Erythroblast (primary cell): Measurements from ENCODE around the gene PJVK.

Experiments
- GATA1 ChIP-seq: IDR thresholded peaks from 2 replicates; pipeline ENCODE4 v1.6.1; 2011; ENCODE audit warnings: low read depth, mild to moderate bottlenecking, control low read depth, low read length, moderate library complexity
- POLR2A ChIP-seq: IDR thresholded peaks from 2 replicates; pipeline ENCODE4 v1.6.1; 2011; ENCODE audit warnings: mild to moderate bottlenecking, low read length

DNA sequence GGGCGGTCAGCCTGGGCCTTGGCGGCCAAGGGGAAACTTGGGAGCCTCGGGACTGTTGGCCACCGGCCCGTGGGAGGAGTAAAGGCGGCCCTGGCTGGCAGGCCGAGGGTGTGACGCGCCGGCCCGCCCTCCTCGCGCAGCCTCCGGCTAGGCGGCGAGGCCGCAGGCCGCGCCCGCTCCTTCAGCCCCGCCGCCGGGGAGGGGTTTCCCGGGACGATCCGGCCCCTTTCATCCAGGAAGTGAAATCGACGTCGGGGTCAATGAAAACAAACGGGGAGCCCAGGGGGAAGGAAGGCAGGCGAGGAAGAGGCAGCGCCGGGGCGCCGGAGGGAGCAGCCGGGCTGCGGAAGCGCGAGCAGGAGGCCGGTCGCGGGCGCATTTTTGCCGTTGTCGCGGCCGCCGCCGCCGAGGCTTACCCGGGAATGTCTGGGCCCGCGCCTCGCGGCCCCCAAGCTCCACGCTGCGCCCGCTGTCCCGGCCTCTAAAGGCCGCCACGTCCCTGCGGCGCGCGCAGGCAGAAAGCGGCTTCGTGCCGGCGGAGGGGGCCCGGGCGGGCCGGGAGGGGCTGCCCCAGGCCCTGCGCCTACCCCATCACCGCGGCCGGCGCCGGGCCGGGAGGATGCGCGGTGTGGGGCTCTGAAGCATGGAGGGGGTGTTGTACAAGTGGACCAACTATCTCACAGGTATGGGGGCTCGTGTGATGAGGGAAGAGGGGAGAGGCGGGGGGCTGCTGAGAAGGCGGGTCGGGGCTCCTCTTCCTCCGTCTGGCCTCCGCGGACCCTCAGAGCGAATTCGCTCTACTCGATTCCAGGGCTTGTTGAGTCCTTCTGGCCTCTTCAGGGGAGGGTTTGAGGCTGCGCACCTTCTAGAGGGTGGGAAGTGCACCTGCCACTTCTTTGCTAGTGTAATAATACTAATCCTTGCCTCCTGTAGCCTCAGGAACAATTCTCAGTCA lies 29.3 kb downstream of the PJVK start, which contains the start of gene PLEKHA3:
- TF ChIP-seq POLR2A: peak; percentile 67
- no peak for TF ChIP-seq GATA1
